ENCODE measurements around the gene DAPP1.
"Not testable (repeated sequence)": the region's sequence is repeated elsewhere in the genome, so short reads cannot be mapped to it uniquely, and the experiment has no call there.

DAPP1 gene

GRCh38 chr4:99825272-99825671 is 8.6 kb downstream of the DAPP1 start:
- no peak for DNase-seq

- no peak for DNase-seq
Measured at GRCh38 chr4:99826016-99826415, 9.4 kb downstream of the DAPP1 start.

GRCh38 chr4:99827454-99827853 is 10.8 kb downstream of the DAPP1 start:
- no peak for DNase-seq

- no peak for DNase-seq
Measured at GRCh38 chr4:99827857-99828256, 11.2 kb downstream of the DAPP1 start.

GRCh38 chr4:99828477-99828876 is 11.8 kb downstream of the DAPP1 start:
- DNase-seq: no peak

- not testable (repeated sequence) for DNase-seq
Measured at GRCh38 chr4:99830051-99830450, 13.4 kb downstream of the DAPP1 start.

- no peak for DNase-seq
Measured at GRCh38 chr4:99832321-99832720, 15.7 kb downstream of the DAPP1 start.

- no peak for DNase-seq
Measured at GRCh38 chr4:99832758-99833157, 16.1 kb downstream of the DAPP1 start.

GRCh38 chr4:99833756-99834155 is 17.1 kb downstream of the DAPP1 start:
- DNase-seq: no peak

GRCh38 chr4:99834569-99834968 is 17.9 kb downstream of the DAPP1 start:
- DNase-seq: no peak

GRCh38 chr4:99835942-99836341 is 19.3 kb downstream of the DAPP1 start:
- DNase-seq: no peak

- no peak for DNase-seq
Measured at GRCh38 chr4:99838927-99839326, 22.3 kb downstream of the DAPP1 start.

GRCh38 chr4:99841129-99841528 is 24.5 kb downstream of the DAPP1 start:
- no peak for DNase-seq

- DNase-seq: no peak
Measured at GRCh38 chr4:99843413-99843812, 26.8 kb downstream of the DAPP1 start.

GRCh38 chr4:99844048-99844447 is 27.4 kb downstream of the DAPP1 start:
- no peak for DNase-seq

- no peak for DNase-seq
Measured at GRCh38 chr4:99845179-99845578, 28.6 kb downstream of the DAPP1 start.

- peak; percentile 33 for DNase-seq
Measured at GRCh38 chr4:99845708-99846469, 29.3 kb downstream of the DAPP1 start.

- no peak for DNase-seq
Measured at GRCh38 chr4:99846891-99847290, 30.3 kb downstream of the DAPP1 start.

- peak; percentile 37 for DNase-seq
Measured at GRCh38 chr4:99847362-99847976, 30.8 kb downstream of the DAPP1 start.

GRCh38 chr4:99848591-99849001 is 32.0 kb downstream of the DAPP1 start:
- DNase-seq: peak; percentile 30

GRCh38 chr4:99852199-99852749 is 35.6 kb downstream of the DAPP1 start:
- no peak for DNase-seq

- no peak for DNase-seq
Measured at GRCh38 chr4:99853190-99853589, 36.6 kb downstream of the DAPP1 start.

GRCh38 chr4:99853999-99854398 is 37.4 kb downstream of the DAPP1 start:
- DNase-seq: no peak

GRCh38 chr4:99855678-99856077 is 39.1 kb downstream of the DAPP1 start:
- peak; percentile 34 for DNase-seq
